ENCODE data around the gene GAD1. TPM values are rescaled to one million over a fixed set of nuclear protein-coding genes. Genes with fewer than 3 reads are reported as not detected.

The GAD1 gene
- polyA plus RNA-seq, 1 of the 3 experiments (the other 2 are of a cell fraction) = 0.20 TPM

DNA sequence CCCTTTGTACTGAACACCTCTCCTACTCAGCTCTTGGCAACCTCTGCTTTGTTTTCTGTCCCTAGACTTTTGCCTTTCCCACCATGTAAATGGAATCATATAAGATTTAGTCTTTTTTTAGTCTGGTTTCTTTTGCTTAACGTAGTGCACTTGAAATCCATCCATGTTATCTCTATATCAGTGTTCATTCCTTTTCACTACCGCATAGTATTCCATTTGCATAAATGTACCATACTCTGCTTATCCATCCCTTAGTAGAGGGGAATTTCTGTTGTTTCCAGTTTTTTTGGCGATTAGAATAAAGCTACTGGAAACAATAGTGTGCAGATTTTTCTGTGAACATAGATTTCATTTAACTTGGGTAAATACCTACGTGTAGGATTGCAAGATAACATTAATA is 46.4 kb downstream of the GAD1 start (continued):
- no peak for TF ChIP-seq CHD2 (IDR thresholded peaks at IDR 0.05; ENCODE audit: low read length, partially characterized antibody)
- TF ChIP-seq FOSL2 (IDR thresholded peaks at IDR 0.05; ENCODE audit: borderline replicate concordance, low read depth) = no peak
- no peak for TF ChIP-seq NFIC (IDR thresholded peaks at IDR 0.05; ENCODE audit: borderline replicate concordance)
- TF ChIP-seq, protein P1, sequence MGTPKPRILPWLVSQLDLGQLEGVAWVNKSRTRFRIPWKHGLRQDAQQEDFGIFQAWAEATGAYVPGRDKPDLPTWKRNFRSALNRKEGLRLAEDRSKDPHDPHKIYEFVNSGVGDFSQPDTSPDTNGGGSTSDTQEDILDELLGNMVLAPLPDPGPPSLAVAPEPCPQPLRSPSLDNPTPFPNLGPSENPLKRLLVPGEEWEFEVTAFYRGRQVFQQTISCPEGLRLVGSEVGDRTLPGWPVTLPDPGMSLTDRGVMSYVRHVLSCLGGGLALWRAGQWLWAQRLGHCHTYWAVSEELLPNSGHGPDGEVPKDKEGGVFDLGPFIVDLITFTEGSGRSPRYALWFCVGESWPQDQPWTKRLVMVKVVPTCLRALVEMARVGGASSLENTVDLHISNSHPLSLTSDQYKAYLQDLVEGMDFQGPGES (IDR thresholded peaks at IDR 0.05; ENCODE audit: low read depth, low read length) = no peak
- TF ChIP-seq, protein P2, sequence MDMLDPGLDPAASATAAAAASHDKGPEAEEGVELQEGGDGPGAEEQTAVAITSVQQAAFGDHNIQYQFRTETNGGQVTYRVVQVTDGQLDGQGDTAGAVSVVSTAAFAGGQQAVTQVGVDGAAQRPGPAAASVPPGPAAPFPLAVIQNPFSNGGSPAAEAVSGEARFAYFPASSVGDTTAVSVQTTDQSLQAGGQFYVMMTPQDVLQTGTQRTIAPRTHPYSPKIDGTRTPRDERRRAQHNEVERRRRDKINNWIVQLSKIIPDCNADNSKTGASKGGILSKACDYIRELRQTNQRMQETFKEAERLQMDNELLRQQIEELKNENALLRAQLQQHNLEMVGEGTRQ (IDR thresholded peaks at IDR 0.05; ENCODE audit: borderline replicate concordance, low read depth, low read length) = no peak
- no peak for TF ChIP-seq YY1 (IDR thresholded peaks at IDR 0.05; ENCODE audit: low read depth)

DNA sequence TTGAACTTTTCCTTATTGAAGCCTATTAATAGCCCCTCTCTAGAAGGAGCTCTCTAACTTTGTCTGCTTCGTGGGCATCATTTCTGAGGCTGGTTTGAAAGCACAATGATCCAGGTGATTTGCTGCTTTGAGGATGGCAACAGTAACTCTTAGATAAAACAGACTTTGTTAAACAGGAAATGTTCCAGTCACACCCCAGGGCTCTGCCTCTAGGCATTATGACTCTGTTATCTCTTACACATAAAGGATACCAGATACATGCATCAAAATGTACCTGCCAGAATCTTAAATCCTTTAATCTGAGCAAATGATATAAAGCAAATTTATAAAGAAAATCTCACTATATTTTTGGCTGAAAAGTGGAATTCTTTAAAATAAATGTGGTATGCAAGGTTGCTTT is 52.3 kb downstream of the GAD1 start:
- TF ChIP-seq, protein P3, sequence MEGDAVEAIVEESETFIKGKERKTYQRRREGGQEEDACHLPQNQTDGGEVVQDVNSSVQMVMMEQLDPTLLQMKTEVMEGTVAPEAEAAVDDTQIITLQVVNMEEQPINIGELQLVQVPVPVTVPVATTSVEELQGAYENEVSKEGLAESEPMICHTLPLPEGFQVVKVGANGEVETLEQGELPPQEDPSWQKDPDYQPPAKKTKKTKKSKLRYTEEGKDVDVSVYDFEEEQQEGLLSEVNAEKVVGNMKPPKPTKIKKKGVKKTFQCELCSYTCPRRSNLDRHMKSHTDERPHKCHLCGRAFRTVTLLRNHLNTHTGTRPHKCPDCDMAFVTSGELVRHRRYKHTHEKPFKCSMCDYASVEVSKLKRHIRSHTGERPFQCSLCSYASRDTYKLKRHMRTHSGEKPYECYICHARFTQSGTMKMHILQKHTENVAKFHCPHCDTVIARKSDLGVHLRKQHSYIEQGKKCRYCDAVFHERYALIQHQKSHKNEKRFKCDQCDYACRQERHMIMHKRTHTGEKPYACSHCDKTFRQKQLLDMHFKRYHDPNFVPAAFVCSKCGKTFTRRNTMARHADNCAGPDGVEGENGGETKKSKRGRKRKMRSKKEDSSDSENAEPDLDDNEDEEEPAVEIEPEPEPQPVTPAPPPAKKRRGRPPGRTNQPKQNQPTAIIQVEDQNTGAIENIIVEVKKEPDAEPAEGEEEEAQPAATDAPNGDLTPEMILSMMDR (IDR thresholded peaks at IDR 0.05) = no peak
- no peak for TF ChIP-seq EP300 (IDR thresholded peaks at IDR 0.05; ENCODE audit: borderline replicate concordance in 1 of 2, low read depth in 1 of 2, low read length in 1 of 2)
- no peak for TF ChIP-seq FOSL2 (IDR thresholded peaks at IDR 0.05; ENCODE audit: borderline replicate concordance, low read depth)
- TF ChIP-seq RXRA (IDR thresholded peaks at IDR 0.05; ENCODE audit: borderline replicate concordance, low read depth) = no peak
- TF ChIP-seq YY1 (IDR thresholded peaks at IDR 0.05; ENCODE audit: low read depth) = no peak
- no peak for TF ChIP-seq RCOR1 (IDR thresholded peaks at IDR 0.05; ENCODE audit: low read length)
- no peak for TF ChIP-seq JUND (IDR thresholded peaks at IDR 0.05)
- TF ChIP-seq MEF2A (IDR thresholded peaks at IDR 0.05; ENCODE audit: borderline replicate concordance, low read depth) = no peak
- TF ChIP-seq SMC3 (IDR thresholded peaks at IDR 0.05; ENCODE audit: low read depth, low read length) = no peak
- no peak for TF ChIP-seq NRF1 (IDR thresholded peaks at IDR 0.05; ENCODE audit: low read depth, low read length)
- TF ChIP-seq, protein P2 (IDR thresholded peaks at IDR 0.05; ENCODE audit: borderline replicate concordance, low read depth, low read length) = no peak
- no peak for TF ChIP-seq EZH2phosphoT487 (IDR thresholded peaks at IDR 0.05; ENCODE audit: borderline replicate concordance, low read depth)
- no peak for TF ChIP-seq ELF1 (IDR thresholded peaks at IDR 0.05)
- TF ChIP-seq, protein P4, sequence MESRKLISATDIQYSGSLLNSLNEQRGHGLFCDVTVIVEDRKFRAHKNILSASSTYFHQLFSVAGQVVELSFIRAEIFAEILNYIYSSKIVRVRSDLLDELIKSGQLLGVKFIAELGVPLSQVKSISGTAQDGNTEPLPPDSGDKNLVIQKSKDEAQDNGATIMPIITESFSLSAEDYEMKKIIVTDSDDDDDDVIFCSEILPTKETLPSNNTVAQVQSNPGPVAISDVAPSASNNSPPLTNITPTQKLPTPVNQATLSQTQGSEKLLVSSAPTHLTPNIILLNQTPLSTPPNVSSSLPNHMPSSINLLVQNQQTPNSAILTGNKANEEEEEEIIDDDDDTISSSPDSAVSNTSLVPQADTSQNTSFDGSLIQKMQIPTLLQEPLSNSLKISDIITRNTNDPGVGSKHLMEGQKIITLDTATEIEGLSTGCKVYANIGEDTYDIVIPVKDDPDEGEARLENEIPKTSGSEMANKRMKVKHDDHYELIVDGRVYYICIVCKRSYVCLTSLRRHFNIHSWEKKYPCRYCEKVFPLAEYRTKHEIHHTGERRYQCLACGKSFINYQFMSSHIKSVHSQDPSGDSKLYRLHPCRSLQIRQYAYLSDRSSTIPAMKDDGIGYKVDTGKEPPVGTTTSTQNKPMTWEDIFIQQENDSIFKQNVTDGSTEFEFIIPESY (IDR thresholded peaks at IDR 0.05; ENCODE audit: borderline replicate concordance, low read depth) = no peak
- TF ChIP-seq NFIC (IDR thresholded peaks at IDR 0.05; ENCODE audit: borderline replicate concordance) = no peak
- TF ChIP-seq RFX5 (IDR thresholded peaks at IDR 0.05; ENCODE audit: low read length) = no peak
- no peak for TF ChIP-seq GATA2 (CRISPR knock-in tag; IDR thresholded peaks at IDR 0.05)
- ChIA-PET POLR2A (no interaction called here), CTCF (no interaction called here)
- no peaks in the 10 kb centered on the region for H3K9me2 ChIP-seq
- H3K4me3 ChIP-seq (ENCODE audit: low read depth in 2 of 2, low read length in 1 of 2) = no peak overlapping the region
- no peak overlapping the region for H2AFZ ChIP-seq (ENCODE audit: low read depth)
- no peak overlapping the region for H3K4me2 ChIP-seq
- H3F3A ChIP-seq (replicated peaks; ENCODE audit: insufficient read depth) = no peaks in the 10 kb centered on the region
- H3K9ac ChIP-seq = no peak overlapping the region
- no peaks in the 10 kb centered on the region for H3K79me2 ChIP-seq (ENCODE audit: insufficient read depth)
- no peak for DNase-seq
- no peaks in the 10 kb centered on the region for H3K9me3 ChIP-seq
- no peaks in the 10 kb centered on the region for H3K36me3 ChIP-seq (replicated peaks in 1 of 2; ENCODE audit: control insufficient read depth in 1 of 2, insufficient read depth in 2 of 2, low read length in 1 of 2)
- 48% methylated on average over 1 of the region's 1 CpG for WGBS (ENCODE audit: low lambda C conversion rate)
- H3K27ac ChIP-seq (ENCODE audit: low read depth in 2 of 2, low read length in 1 of 2) = no peak overlapping the region
- H3K27me3 ChIP-seq (ENCODE audit: insufficient read depth) = no peaks in the 10 kb centered on the region
- H4K20me1 ChIP-seq (ENCODE audit: insufficient read depth) = no peaks in the 10 kb centered on the region
- peaks cover 0 to 3% of the 10 kb centered on the region in 2 experiments; a peak in 1 of 4 replicates for H3K4me1 ChIP-seq (ENCODE audit: control insufficient read depth in 1 of 2, insufficient read depth in 2 of 2, low read depth in 1 of 2, low read length in 1 of 2)

Measured in SK-N-SH (cell line).